ENCODE measurements around the gene C3orf85.
"Not testable (repeated sequence)": the region's sequence is repeated elsewhere in the genome, so short reads cannot be mapped to it uniquely, and the experiment has no call there.

C3orf85 gene

GRCh38 chr3:109136523-109136922, at the start of gene C3orf85:
TSS of gene C3orf85 (plus strand) at chr3:109136719. CDS start at chr3:109136848, 129 bp downstream.
- DNase-seq (ENCODE audit: low read depth in 2 of 2) = no peak

- no peak for DNase-seq (ENCODE audit: low read depth in 2 of 2)
These were observed 47.3 kb upstream of the C3orf85 start for GRCh38 chr3:109089265-109089664.

- DNase-seq (ENCODE audit: low read depth in 2 of 2) = no peak
These were observed 44.7 kb upstream of the C3orf85 start for GRCh38 chr3:109091846-109092245.

- DNase-seq (ENCODE audit: low read depth in 2 of 2) = no peak
These were observed 43.0 kb upstream of the C3orf85 start for GRCh38 chr3:109093561-109093960.

GRCh38 chr3:109095166-109095565, 41.4 kb upstream of the C3orf85 start:
- no peak for DNase-seq (ENCODE audit: low read depth in 2 of 2)

- no peak for DNase-seq (ENCODE audit: low read depth in 2 of 2)
These were observed 38.4 kb upstream of the C3orf85 start for GRCh38 chr3:109098079-109098644.

GRCh38 chr3:109109574-109109973, 26.9 kb upstream of the C3orf85 start:
- DNase-seq (ENCODE audit: low read depth in 2 of 2) = no peak

GRCh38 chr3:109112946-109113760, 23.4 kb upstream of the C3orf85 start:
- DNase-seq (ENCODE audit: low read depth in 2 of 2) = no peak

- DNase-seq (ENCODE audit: low read depth in 2 of 2) = no peak
These were observed 21.8 kb upstream of the C3orf85 start for GRCh38 chr3:109114746-109115145.

GRCh38 chr3:109115451-109115850, 21.1 kb upstream of the C3orf85 start:
- no peak for DNase-seq (ENCODE audit: low read depth in 2 of 2)

- DNase-seq (ENCODE audit: low read depth in 2 of 2) = no peak
These were observed 20.5 kb upstream of the C3orf85 start for GRCh38 chr3:109116031-109116430.

GRCh38 chr3:109117939-109118338, 18.6 kb upstream of the C3orf85 start, which contains the start of gene MORC1:
TSS of gene MORC1 (minus strand) at chr3:109118134. CDS start at chr3:109118059, 75 bp downstream.
- DNase-seq (ENCODE audit: low read depth in 2 of 2) = no peak

- DNase-seq (ENCODE audit: low read depth in 2 of 2) = no peak
These were observed 17.9 kb upstream of the C3orf85 start for GRCh38 chr3:109118584-109118983.

- no peak for DNase-seq (ENCODE audit: low read depth in 2 of 2)
These were observed 13.8 kb upstream of the C3orf85 start for GRCh38 chr3:109122690-109123089.

GRCh38 chr3:109125902-109126301, 10.6 kb upstream of the C3orf85 start:
- DNase-seq (ENCODE audit: low read depth in 2 of 2) = no peak

GRCh38 chr3:109127553-109127952, 9.0 kb upstream of the C3orf85 start:
- DNase-seq (ENCODE audit: low read depth in 2 of 2) = no peak

- no peak for DNase-seq (ENCODE audit: low read depth in 2 of 2)
These were observed 5.2 kb upstream of the C3orf85 start for GRCh38 chr3:109131276-109131675.

GRCh38 chr3:109132801-109133473, 3.6 kb upstream of the C3orf85 start:
- DNase-seq (ENCODE audit: low read depth in 2 of 2) = no peak

GRCh38 chr3:109133474-109133816, 3.1 kb upstream of the C3orf85 start:
- not testable (repeated sequence) for DNase-seq (ENCODE audit: low read depth in 2 of 2)

- DNase-seq (ENCODE audit: low read depth in 2 of 2) = no peak
These were observed 1.2 kb downstream of the C3orf85 start for GRCh38 chr3:109137761-109138160.

- no peak for DNase-seq (ENCODE audit: low read depth in 2 of 2)
These were observed 3.8 kb downstream of the C3orf85 start for GRCh38 chr3:109140318-109140717.

- DNase-seq (ENCODE audit: low read depth in 2 of 2) = no peak
These were observed 7.1 kb downstream of the C3orf85 start for GRCh38 chr3:109143646-109144045.

GRCh38 chr3:109149078-109149477, 12.6 kb downstream of the C3orf85 start:
- DNase-seq (ENCODE audit: low read depth in 2 of 2) = no peak
